HEK293 (cell line): ENCODE data around the gene ACAD8.

Experiments
- CTCF ChIA-PET: fragments of 350-600 bp; formaldehyde crosslinking; extraction: SDS; loops from one replicate; lab custom pipeline; 2021; ENCODE audit warnings: antibody characterized with exemption; lab: Yijun Ruan, JAX
- POLR2A ChIA-PET: fragments of 300-600 bp; formaldehyde crosslinking; extraction: SDS; loops from one replicate; lab custom pipeline; 2020; ENCODE audit warnings: antibody characterized with exemption, inconsistent platforms; lab: Yijun Ruan, JAX
- H3K27ac ChIP-seq: fragments of 200-500 bp; sonication (Bioruptor generic); 2 replicates; pipeline ENCODE4 v1.5.1; 2014; ENCODE audit warnings: low read depth, low read length, control low read depth, inconsistent platforms; ENCODE audit errors: extremely low read depth
- H3K36me3 ChIP-seq, 2 experiments: fragments of 200-500 bp in 1 of 2; sonication (Bioruptor generic) in 1 of 2; 1 replicate in 1 of 2; 2 replicates in 1 of 2; pipeline ENCODE4 v1.5.1; 2014 to 2017; ENCODE audit warnings: inconsistent platforms in 2 of 2, low read length in 2 of 2; ENCODE audit not compliant: control insufficient read depth in 2 of 2, insufficient read depth in 1 of 2
- H3K4me1 ChIP-seq: fragments of 200-500 bp; sonication (Bioruptor generic); 2 replicates; pipeline ENCODE4 v1.5.1; 2014; ENCODE audit warnings: mild to moderate bottlenecking, low read length, inconsistent platforms; ENCODE audit not compliant: control insufficient read depth, insufficient read depth
- H3K4me3 ChIP-seq: 2 replicates; pipeline ENCODE4 v1.5.1; 2011; ENCODE audit warnings: low read depth, mild to moderate bottlenecking, control low read depth, low read length, moderate library complexity
- H3K9me3 ChIP-seq: fragments of 200-500 bp; sonication (Bioruptor generic); 2 replicates; pipeline ENCODE4 v1.5.1; 2014; ENCODE audit warnings: low read depth, low read length, inconsistent platforms; ENCODE audit not compliant: control insufficient read depth, insufficient read depth
- IKZF3 ChIP-seq: fragments of 450-650 bp; IDR thresholded peaks from 2 replicates; pipeline ENCODE4 v1.5.0; 2018; ENCODE audit warnings: missing biosample characterization, mild to moderate bottlenecking, missing genetic modification characterization, moderate library complexity
- INSM2 ChIP-seq: fragments of 450-650 bp; formaldehyde crosslinking; IDR thresholded peaks from 2 replicates; pipeline ENCODE4 v1.5.1; 2016; ENCODE audit warnings: missing biosample characterization, missing genetic modification characterization
- MZF1 ChIP-seq: fragments of 450-650 bp; formaldehyde crosslinking; IDR thresholded peaks from 2 replicates; pipeline ENCODE4 v1.5.1; 2017; ENCODE audit warnings: missing biosample characterization, missing genetic modification characterization, borderline replicate concordance
- PBX3 ChIP-seq: sonication (generic); formaldehyde crosslinking; IDR thresholded peaks from 2 replicates; pipeline ENCODE4 v1.8.1; 2022; ENCODE audit warnings: mild to moderate bottlenecking, moderate library complexity, missing genetic modification reagents
- REPIN1 ChIP-seq: fragments of 450-650 bp; formaldehyde crosslinking; IDR thresholded peaks from 2 replicates; pipeline ENCODE4 v1.5.1; 2017; ENCODE audit warnings: missing biosample characterization, missing genetic modification characterization, low read depth
- REST ChIP-seq: fragments of 450-650 bp; formaldehyde crosslinking; IDR thresholded peaks from 2 replicates; pipeline ENCODE4 v1.5.1; 2016; ENCODE audit warnings: missing biosample characterization, missing genetic modification characterization
- ZNF121 ChIP-seq: fragments of 450-650 bp; formaldehyde crosslinking; IDR thresholded peaks from 2 replicates; pipeline ENCODE4 v1.5.1; 2016; ENCODE audit warnings: missing biosample characterization, missing genetic modification characterization
- ZNF18 ChIP-seq: fragments of 450-650 bp; formaldehyde crosslinking; IDR thresholded peaks from 2 replicates; pipeline ENCODE4 v1.5.1; 2016; ENCODE audit warnings: missing biosample characterization, missing genetic modification characterization
- ZNF2 ChIP-seq: fragments of 450-650 bp; formaldehyde crosslinking; IDR thresholded peaks from 2 replicates; pipeline ENCODE4 v1.5.1; 2016; ENCODE audit warnings: missing biosample characterization, missing genetic modification characterization
- ZNF26 ChIP-seq: fragments of 450-650 bp; formaldehyde crosslinking; IDR thresholded peaks from 2 replicates; pipeline ENCODE4 v1.5.1; 2016; ENCODE audit warnings: missing biosample characterization, missing genetic modification characterization
- ZNF311 ChIP-seq: fragments of 450-650 bp; formaldehyde crosslinking; IDR thresholded peaks from 2 replicates; pipeline ENCODE4 v1.5.1; 2017; ENCODE audit warnings: missing biosample characterization, missing genetic modification characterization, borderline replicate concordance
- ZNF350 ChIP-seq: fragments of 450-650 bp; formaldehyde crosslinking; IDR thresholded peaks from 2 replicates; pipeline ENCODE4 v1.5.0; 2017; ENCODE audit warnings: missing biosample characterization, mild to moderate bottlenecking, missing genetic modification characterization
- ZNF426 ChIP-seq: fragments of 450-650 bp; formaldehyde crosslinking; IDR thresholded peaks from 2 replicates; pipeline ENCODE4 v1.5.1; 2017; ENCODE audit warnings: missing biosample characterization, missing genetic modification characterization, mild to moderate bottlenecking, inconsistent platforms, moderate library complexity
- ZNF548 ChIP-seq: fragments of 450-650 bp; formaldehyde crosslinking; IDR thresholded peaks from 2 replicates; pipeline ENCODE4 v1.5.1; 2016; ENCODE audit warnings: missing biosample characterization, missing genetic modification characterization
- ZNF571 ChIP-seq: fragments of 450-650 bp; formaldehyde crosslinking; IDR thresholded peaks from 2 replicates; pipeline ENCODE4 v1.5.0; 2017; ENCODE audit warnings: missing biosample characterization, missing genetic modification characterization
- ZNF596 ChIP-seq: fragments of 450-650 bp; IDR thresholded peaks from 2 replicates; pipeline ENCODE4 v1.5.0; 2018; ENCODE audit warnings: missing biosample characterization, mild to moderate bottlenecking, missing genetic modification characterization, moderate library complexity
- ZNF610 ChIP-seq: fragments of 450-650 bp; formaldehyde crosslinking; IDR thresholded peaks from 2 replicates; pipeline ENCODE4 v1.5.1; 2016; ENCODE audit warnings: missing biosample characterization, missing genetic modification characterization, borderline replicate concordance
- ZNF664 ChIP-seq: fragments of 450-650 bp; formaldehyde crosslinking; IDR thresholded peaks from 2 replicates; pipeline ENCODE4 v1.5.1; 2016; ENCODE audit warnings: missing biosample characterization, missing genetic modification characterization
- ZNF692 ChIP-seq: fragments of 450-650 bp; formaldehyde crosslinking; IDR thresholded peaks from 2 replicates; pipeline ENCODE4 v1.5.1; 2016; ENCODE audit warnings: missing biosample characterization, missing genetic modification characterization
- ZNF747 ChIP-seq: fragments of 450-650 bp; formaldehyde crosslinking; IDR thresholded peaks from 2 replicates; pipeline ENCODE4 v1.5.1; 2016; ENCODE audit warnings: missing biosample characterization, missing genetic modification characterization

Gene ACAD8

GRCh38 chr11:134231958-134232659, 21.3 kb upstream of the ACAD8 start (continued):
- no peak for TF ChIP-seq ZNF2 (tag by site-specific recombination)

- Histone ChIP-seq H3K27ac (no peak overlapping the region), H3K9me3 (no peaks in the 10 kb centered on the region), H3K4me1 (no peaks in the 10 kb centered on the region), H3K4me3 (no peak overlapping the region), H3K36me3 (peaks cover 0 to 37% of the 10 kb centered on the region in 2 experiments; a peak in 1 of 3 replicates)
- POLR2A ChIA-PET: interaction anchor here (3.2 kb wide), 1 partner anchor 9 kb away, joined by 15 read pairs; the partner anchor contains the start of genes NCAPD3 and VPS26B
- TF ChIP-seq IKZF3 (tag by site-specific recombination): no peak
- no peak for TF ChIP-seq ZNF18 (tag by site-specific recombination)
- no peak for TF ChIP-seq ZNF664
- no peak for TF ChIP-seq ZNF426 (tag by site-specific recombination)
- TF ChIP-seq ZNF311 (tag by site-specific recombination): no peak
- no peak for TF ChIP-seq PBX3 (CRISPR knock-in tag)
- TF ChIP-seq ZNF692 (tag by site-specific recombination): no peak
- TF ChIP-seq REPIN1 (tag by site-specific recombination): no peak
- no peak for TF ChIP-seq ZNF747 (tag by site-specific recombination)
- no peak for TF ChIP-seq INSM2 (tag by site-specific recombination)
- TF ChIP-seq ZNF571 (tag by site-specific recombination): no peak
- TF ChIP-seq MZF1: no peak
- TF ChIP-seq ZNF610: no peak
- CTCF ChIA-PET: interaction anchor here (0.9 to 1.5 kb wide), 3 partner anchors 9 to 307 kb away, joined by 3 read pairs; no protein-coding TSS in a partner anchor
Observed at GRCh38 chr11:134233729-134234179, 19.6 kb upstream of the ACAD8 start.

- CTCF ChIA-PET: interaction anchor here (0.7 to 1.8 kb wide), 2 partner anchors 9 to 14 kb away, joined by 3 to 8 read pairs; no protein-coding TSS in a partner anchor
- H3K9me3 ChIP-seq: no peaks in the 10 kb centered on the region
- POLR2A ChIA-PET: interaction anchor here (3.2 kb wide), 1 partner anchor 10 kb away, joined by 15 read pairs; the partner anchor contains the start of genes NCAPD3 and VPS26B
- no peak overlapping the region for H3K27ac ChIP-seq
- no peak overlapping the region for H3K4me3 ChIP-seq
- H3K4me1 ChIP-seq: no peaks in the 10 kb centered on the region
- peaks cover 0 to 50% of the 10 kb centered on the region in 2 experiments; a peak in 1 of 3 replicates for H3K36me3 ChIP-seq
- TF ChIP-seq ZNF350 (tag by site-specific recombination) (no peak), ZNF548 (tag by site-specific recombination) (no peak), ZNF26 (no peak), ZNF596 (tag by site-specific recombination) (no peak), ZNF121 (tag by site-specific recombination) (no peak), REST (tag by site-specific recombination) (no peak), ZNF610 (no peak)
Observed at GRCh38 chr11:134235399-134235798, 18.0 kb upstream of the ACAD8 start.
